Measurements from ENCODE around the gene CHRNA4.

GRCh38 chr20:63377256-63377941, 16.2 kb upstream of the CHRNA4 start:
- TF ChIP-seq CTCF (conservative IDR thresholded peaks at IDR 0.05; ENCODE audit: low read length) (no peak), EZH2phosphoT487 (IDR thresholded peaks at IDR 0.05; ENCODE audit: borderline replicate concordance) (no peak)

Data from Loucy (cell line).